Stimulated activated CD4-positive, alpha-beta T cell treated with anti-CD3 and anti-CD28 coated beads, Interleukin-4, amount 100 ng/mL, for 48 hours (primary cell): ENCODE results near the gene TDRD1.
A peak's percentile ranks its signal among the peaks of the same experiment; 100 is the strongest.
"Not testable (repeated sequence)": the region's sequence is repeated elsewhere in the genome, so short reads cannot be mapped to it uniquely, and the experiment has no call there.

Experiments
- DNase-seq, 2 donors: peaks; one replicate each; pipeline ENCODE4 v3.0.0-alpha.2; 2020; ENCODE audit warnings: low read depth in 2 of 2

The TDRD1 gene, protein sequence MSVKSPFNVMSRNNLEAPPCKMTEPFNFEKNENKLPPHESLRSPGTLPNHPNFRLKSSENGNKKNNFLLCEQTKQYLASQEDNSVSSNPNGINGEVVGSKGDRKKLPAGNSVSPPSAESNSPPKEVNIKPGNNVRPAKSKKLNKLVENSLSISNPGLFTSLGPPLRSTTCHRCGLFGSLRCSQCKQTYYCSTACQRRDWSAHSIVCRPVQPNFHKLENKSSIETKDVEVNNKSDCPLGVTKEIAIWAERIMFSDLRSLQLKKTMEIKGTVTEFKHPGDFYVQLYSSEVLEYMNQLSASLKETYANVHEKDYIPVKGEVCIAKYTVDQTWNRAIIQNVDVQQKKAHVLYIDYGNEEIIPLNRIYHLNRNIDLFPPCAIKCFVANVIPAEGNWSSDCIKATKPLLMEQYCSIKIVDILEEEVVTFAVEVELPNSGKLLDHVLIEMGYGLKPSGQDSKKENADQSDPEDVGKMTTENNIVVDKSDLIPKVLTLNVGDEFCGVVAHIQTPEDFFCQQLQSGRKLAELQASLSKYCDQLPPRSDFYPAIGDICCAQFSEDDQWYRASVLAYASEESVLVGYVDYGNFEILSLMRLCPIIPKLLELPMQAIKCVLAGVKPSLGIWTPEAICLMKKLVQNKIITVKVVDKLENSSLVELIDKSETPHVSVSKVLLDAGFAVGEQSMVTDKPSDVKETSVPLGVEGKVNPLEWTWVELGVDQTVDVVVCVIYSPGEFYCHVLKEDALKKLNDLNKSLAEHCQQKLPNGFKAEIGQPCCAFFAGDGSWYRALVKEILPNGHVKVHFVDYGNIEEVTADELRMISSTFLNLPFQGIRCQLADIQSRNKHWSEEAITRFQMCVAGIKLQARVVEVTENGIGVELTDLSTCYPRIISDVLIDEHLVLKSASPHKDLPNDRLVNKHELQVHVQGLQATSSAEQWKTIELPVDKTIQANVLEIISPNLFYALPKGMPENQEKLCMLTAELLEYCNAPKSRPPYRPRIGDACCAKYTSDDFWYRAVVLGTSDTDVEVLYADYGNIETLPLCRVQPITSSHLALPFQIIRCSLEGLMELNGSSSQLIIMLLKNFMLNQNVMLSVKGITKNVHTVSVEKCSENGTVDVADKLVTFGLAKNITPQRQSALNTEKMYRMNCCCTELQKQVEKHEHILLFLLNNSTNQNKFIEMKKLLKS

DNA sequence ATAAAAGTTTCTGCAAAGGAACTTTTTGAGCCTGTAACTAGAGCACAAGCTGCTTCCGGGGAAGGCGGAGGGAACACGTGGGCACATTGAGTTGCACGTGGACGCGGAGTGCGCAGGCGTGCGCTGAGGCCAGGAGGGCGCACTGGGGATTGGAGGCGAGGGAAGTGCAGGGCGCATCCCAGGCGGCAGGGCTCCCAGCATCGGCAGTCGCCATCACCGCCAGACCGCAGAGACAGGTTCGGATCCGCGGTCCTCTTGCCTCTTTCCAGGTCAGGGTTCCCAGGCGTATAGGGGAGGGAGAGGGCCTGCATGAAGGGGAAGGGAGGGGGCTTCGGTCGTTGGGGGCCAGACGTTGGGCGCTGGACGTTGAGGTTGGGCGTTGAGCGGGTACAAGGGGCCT is at the start of gene TDRD1:
TDRD1 (plus strand) TSS at position 206 of the 400 bp plus-strand sequence. CDS start 8,479 bp downstream, outside the sequence.
- DNase-seq, result no peak

DNA sequence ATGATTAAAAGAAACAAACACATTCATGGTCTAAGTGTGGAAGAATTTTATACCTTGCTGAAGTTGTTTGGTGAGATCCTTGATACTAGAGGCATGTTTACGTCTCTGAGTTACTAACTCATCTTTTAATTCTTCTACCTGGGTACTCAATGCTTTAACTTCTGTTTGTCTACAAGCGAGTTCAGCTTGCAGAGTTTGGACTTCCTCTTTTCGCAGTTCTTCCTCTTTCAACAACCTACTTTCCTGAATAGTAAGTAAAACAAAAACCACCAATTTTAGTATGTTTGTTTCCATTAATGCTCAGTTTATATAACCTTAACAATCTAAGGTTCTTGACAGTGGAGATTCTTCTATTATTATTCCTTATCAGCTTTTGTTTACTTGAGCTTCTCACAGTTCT is 48.1 kb upstream of the TDRD1 start:
- DNase-seq, result no peak

DNA sequence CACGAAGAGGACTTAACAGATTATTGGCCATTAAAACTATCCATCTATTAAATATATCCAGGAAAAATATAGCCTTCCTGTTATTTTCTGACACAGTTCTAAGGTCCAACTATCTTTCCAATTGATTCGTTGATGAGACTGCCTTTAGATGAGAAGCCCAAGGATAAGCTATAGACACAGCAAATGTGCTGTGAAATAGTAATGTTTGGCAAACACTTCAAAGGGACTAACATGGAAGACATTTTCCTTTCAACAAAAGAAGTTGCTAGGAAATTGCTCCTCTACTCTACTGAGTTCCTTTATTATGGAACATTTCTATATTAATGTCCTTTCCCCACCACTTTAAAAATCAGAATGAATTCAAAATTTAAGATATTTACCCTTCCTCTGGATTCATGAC is 43.7 kb upstream of the TDRD1 start:
- DNase-seq, result no peak

DNA sequence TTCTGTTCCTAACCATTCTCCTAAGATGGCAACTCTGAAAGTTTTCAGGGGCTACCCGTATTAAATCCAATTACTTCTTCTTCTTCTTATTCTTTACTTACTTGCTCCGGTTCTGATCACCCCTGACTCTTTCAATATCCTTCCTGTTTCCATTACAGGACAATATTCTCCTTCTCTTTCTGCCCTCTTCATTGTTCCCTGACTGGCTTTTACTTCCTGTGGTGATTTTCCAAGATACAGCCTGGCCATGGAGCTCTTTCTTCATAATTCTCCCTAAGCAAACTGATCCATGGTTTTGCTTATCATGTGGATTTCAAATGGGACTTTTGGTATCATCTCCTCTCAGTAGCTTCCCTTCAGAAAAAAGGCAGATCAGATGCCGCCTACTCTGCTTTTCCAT is 40.6 kb upstream of the TDRD1 start:
- DNase-seq, result no peak

DNA sequence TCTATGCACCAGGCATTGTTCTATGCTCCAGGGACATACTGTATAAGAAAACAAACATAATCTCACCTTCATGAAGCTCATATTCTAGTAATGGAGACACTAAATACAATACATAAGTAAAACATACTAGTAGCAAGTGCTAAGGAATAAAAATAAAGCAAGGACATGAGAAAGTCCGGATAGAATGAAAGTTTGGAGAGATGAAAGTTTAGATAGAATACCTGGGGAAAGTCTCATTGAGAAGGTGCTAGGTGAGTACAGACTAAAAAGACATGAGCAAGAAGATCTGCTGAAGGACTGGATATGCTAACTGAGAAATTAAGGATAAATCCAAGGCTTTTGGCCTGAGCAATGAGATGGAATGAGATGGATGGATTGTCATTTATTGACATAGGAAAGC is 39.1 kb upstream of the TDRD1 start:
- DNase-seq, result no peak

DNA sequence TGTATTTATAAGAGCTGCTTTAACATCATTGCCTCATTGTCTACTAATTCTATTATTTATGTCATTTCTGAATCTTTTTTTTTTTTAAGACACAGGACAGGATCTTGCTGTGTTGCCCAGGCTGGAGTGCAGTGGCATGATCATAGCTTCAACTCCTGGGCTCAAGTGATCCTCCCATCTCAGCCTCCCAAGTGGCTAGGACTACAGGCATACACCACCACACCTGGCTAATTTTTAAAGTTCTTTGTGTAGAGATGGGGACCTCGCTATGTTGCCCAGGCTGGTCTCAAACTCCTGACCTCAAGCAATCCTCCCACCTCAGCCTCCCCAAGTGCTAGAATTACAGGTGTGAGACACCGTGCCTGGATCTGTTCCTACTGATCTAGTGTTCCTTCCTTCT is 38.3 kb upstream of the TDRD1 start:
- DNase-seq, result not testable (repeated sequence)

DNA sequence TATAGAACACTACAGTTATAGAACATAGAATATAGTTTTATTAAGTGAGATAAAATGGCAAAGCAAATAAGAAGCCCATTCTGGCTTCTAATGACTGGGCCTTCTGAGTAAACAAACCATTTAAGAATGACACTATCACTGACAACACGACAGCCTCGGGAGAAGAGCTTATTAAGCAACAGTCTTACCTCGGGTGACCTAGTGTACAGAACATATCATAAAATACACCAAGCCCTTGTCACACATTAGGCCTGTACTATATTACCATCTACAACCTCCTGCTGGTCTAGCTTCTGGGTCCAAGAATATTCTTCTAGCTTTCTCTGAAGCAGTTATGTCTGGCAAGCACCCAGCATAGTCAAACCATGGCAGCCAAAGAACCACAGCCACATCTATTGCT is 37.1 kb upstream of the TDRD1 start:
- DNase-seq, result no peak

DNA sequence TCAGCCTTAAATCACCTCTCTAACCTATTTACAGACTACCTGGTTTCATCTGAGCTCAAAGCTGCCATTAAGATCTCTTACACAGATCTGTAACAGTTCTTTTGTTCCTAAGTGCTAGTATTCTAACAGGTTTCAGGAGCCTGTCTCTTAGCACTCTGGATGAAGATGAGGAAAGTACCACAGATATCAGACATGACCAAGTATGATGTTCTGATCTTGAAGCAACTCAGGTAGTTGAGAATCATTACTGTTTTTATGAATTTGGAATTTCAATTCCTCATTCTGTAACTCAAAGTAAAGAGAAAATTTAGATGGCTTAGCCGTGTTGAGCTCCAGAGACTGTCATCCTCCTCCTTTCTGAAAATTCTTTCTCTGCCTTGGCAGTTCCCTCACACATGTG is 36.0 kb upstream of the TDRD1 start:
- DNase-seq, result no peak

DNA sequence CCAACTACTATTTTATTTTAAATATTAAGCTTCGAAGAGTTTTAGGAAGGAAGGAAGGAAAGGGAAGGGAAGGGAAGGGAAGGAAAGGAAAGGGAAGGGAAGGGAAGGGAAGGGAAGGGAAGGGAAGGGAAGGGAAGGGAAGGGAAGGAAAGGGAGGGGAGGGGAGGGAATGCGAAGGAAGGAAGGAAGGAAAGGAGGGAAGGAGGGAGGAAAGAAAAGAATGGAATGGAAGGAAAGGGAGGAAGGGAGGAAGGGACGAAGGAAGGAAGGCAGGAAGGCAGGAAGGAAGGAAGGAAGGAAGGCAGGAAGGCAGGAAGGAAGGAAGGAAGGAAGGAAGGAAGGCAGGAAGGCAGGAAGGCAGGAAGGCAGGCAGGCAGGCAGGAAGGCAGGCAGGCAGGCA is 29.7 kb upstream of the TDRD1 start:
- DNase-seq, result not testable (repeated sequence)

DNA sequence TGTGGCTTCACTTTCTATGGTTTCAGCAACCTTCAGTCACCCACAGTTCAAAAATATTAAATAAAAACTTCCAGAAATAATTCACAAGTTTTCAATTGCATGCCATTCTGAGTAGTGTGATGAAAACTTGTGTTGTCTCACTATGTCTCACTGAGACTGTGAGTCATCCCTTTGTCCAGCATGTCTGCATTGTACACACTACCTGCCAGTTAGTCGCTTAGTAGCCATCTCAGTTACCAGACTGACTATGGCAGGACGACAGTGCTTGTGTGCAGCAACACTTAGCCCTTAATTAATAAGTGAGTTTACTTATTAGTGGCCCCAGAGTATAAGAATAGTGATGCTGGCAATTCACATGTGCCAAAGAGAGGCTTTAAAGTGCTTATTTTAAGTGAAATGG is 27.7 kb upstream of the TDRD1 start:
- DNase-seq, result no peak

DNA sequence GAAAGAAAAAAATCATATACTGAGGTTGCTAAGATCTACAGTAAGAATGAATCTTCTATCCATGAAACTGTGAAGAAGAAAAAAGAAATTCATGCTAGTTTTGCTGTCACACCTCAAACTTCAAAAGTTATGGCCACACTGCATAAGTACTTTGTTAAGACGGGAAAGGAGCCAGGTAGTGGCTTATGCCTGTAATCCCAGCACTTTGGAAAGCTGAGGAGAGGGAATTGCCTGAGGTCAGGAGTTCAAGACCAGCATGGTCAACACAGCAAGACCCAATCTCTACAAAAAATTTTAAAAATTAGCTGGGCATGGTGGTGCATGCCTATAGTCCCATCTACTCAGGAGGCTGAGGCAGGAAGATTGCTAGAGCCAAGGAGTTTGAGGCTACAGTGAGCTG is 27.3 kb upstream of the TDRD1 start:
- DNase-seq, result no peak

DNA sequence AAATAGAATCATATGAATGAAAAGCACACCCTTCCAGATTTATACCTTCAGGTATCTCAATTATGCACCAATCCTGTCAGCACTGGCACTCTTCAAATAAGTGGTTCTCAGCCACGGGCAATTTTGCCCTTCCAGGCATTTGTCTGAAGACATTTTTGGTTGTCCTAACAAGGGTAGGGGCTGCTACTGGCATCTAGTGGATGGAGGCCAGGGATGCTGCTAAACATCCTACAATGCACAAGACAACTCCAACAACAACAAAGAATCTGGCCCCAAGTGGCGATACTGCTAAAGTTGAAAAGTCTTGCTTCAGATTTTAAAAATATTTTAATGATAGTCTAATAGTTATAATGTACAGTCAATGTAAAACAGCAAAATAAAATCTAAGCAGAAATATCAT is 21.2 kb upstream of the TDRD1 start:
- DNase-seq, result no peak

DNA sequence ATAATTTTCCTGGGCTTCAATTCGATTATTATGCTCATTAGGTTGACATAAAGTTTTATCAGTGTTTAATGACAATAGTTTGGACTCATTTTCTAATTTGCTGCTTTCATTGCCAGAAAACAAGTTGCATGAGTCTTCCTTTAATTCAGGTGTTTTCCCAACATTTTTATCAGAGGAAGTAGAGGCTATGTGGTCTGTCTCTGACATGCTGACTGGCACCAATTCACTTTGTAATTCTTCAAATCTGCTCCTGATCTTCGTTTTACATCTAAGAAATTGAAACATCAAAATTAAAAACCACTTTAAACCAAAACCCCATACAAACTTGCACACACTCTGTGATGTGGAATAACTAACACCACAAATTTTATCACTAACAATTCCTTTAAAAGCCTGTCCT is 16.1 kb upstream of the TDRD1 start:
- DNase-seq, result no peak

DNA sequence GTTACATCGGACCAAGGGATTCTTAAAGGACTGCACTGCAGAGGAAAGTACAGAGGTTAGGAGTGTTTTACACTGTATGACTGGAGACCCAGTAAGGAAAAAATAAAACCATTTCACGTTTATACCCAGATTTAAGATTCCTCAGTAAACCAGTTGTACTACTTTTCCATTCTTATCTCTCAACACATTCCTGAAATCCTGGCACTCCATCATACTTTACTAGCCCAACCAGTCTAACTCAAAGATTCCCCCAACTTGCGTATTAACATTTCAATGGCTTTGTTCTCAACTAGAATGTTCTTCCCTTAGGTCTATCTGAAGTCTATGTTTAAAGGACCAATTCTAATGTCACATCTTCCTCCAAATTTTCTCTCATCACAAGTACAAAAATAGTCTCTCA is 13.1 kb upstream of the TDRD1 start:
- no peak for DNase-seq

DNA sequence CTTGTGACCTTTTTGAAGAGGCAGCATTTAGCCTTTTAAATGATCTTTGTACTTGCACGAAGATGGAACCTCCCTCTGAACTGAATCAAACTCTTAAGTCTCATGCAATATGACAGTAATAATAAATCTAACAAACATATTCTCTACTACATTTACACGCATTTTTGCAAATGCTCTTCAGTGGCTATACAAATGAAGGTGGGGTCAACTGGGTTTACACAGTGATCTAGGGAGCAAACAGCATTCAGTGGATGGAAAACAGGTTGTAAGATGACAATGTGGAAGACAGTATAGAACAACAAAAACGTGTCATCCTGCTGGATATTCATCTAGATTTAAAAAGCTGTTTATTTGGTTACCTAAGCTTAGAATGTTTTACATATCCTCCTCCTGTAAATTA is 12.7 kb upstream of the TDRD1 start:
- DNase-seq, result no peak

DNA sequence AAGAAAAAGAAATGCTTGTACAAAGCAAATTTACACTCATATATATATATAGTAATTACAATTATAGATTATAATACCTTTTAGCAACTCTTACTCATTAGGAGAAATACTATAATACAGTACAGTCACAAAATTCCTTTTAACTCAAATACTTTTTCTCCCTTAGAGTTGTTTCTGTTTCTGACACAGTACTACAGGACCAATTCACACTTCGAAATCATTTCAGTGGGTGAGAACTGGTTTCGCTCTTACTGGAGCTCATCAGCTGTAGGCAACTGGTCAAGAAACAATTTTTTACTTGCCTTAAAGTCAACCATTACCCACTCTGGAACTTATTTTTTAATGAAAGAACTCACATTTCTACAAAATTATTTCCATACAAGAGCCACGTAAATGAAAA is 11.2 kb upstream of the TDRD1 start:
- no peak for DNase-seq

DNA sequence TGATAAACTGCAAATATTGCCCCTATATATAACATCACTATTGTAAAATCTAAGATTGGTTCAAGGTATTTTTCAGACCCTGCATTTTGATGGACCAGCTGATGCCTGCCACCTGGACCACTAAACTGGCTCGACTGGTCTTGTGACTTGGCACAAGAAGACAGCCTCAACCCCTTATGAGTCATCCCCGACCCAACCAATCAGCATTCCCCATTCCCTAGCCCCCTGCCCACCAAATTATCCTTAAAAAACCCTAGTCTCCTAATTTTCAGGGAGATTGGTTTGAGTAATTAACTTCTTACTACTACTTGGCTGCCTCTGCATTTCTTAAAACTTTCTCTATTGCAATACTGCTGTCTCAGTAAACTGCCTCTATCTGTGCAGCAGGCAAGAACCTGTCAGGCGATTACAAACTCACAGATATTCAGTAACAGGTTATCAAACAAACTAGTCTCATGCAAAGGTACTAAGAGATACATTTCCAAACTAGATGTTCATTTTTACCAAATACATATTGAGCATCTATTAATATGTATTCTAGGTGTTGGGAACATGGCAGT is 10.6 kb upstream of the TDRD1 start:
- no peak for DNase-seq

DNA sequence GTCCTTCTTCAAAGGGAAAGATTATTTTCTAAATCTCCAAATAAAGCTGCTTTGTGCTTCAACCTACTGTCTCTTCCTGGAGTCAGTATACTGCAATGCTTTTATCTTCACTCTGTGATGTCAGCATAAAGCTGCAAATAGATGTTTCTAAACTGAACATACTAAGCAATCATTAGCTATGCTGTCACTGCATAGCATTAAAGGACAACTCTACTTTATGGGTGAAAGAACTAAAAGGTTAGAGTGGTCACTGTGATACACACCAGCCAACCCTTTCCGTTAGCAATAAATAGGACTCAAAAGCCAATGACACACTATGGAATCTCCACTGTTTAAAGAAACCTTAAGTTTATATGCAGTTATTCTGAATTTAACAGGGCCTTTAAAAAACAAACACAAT is 6.9 kb upstream of the TDRD1 start:
- DNase-seq, result no peak

DNA sequence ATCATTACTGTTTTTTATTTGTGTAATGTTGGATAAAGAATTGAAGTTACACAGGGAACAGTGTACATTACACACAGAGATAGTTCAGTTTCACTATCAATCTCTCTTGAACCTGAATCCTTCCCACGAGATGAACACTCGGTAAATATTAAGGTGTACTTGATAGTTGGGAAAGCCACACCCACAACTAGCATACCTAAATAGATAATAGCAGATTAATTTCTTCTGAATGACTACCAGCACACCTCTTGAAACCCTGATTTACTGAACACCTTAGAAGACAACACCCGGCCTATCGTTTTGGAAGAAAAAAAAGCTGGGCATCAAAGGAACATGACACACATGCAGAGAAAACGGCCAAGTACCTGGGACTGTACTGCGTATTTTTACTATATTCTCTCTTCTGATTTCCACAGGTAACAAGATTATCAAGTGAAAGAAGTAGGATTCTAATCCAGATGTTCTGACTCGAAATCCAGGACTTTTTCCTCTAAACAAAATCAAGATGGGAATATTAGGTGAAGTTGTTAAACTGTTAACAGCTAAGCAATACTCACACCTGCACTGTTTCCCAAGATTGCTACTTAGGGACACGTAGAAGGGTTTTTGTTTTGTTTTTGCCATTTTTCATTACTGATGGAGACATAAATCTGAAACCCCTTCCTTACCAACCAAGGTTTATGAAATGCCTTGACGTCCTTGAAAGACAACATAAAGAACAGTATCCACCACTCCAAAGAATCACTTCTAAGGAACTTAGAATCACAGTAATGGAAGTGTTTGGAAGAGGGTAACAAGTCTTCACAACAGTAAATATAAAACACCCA is 6.2 kb upstream of the TDRD1 start:
- no peak for DNase-seq

DNA sequence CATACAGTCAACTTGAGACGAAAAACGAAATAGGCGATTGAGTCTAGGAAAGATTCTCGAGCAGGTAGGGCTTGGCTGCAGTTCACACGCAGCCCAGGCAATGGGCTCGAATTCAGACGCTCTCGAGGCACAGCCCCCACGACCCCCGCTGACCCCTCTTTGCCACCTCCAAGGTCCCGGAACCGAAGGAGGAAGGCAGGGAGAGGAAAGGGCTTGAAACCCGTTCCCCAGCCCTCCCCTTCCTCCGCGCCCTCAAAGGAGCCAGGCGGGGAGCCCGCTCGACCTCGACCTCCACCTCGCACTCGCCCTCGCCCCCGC is 5.6 kb upstream of the TDRD1 start:
- DNase-seq, result no peak

DNA sequence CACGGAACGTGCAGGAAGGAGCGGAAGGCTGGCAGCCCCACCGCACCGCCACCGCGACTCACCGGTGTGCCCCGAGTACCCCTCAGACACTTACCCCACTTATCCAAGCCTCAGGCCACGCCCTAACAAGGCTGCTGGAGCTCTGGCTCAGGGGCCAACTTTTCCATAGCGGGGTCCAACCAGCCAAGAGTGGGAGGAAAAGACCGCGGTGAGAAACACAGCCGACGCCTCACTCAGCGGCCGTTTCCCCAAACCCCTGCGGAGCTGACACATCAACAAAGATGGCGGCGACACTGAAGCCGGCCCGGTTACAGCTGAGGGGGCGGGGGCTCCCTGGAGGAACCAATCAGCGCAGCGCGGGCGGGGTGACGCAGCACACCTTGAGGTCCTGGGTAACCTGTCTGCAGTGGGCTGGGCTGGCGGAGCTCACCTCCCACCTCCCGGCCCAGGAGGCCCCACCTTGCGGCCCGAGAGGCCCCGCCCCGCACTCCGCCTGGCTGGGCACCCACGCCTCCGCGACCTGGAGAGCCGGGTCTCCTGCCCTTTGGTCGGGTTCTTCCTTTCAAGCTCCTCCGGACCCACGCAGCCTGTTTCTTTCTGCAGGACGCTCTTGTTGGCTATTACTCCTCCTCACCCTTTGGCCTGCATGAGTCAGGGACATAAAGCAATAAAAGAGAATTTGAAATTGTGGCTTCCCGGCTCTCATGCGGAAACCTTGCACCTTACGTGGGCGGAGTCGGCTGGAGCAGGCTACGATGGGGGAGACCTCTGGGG is 5.0 kb upstream of the TDRD1 start, which contains the start of gene CCDC186:
CCDC186 (minus strand) TSS at position 283 of the 774 bp plus-strand sequence. CDS start 10,935 bp downstream, outside the sequence.
- DNase-seq, result peak; percentile 96 to 99
